C4-2B (cell line): ENCODE data around the gene FOXJ1.

ENCODE experiments used
- H3K27ac ChIP-seq: fragments of 450-650 bp; 2 replicates; pipeline ENCODE4 v1.5.1; 2017
- CTCF ChIP-seq: fragments of 450-650 bp; conservative IDR thresholded peaks from 2 replicates; pipeline ENCODE4 v1.5.1; 2017; ENCODE audit warnings: mild to moderate bottlenecking
- ZFX ChIP-seq: fragments of 450-650 bp; IDR thresholded peaks from 2 replicates; pipeline ENCODE4 v1.6.1; 2017

The FOXJ1 gene

GRCh38 chr17:76134911-76135809, 5.9 kb downstream of the FOXJ1 start:
- no peak overlapping the region for H3K27ac ChIP-seq
- TF ChIP-seq CTCF (no peak), ZFX (no peak)

DNA sequence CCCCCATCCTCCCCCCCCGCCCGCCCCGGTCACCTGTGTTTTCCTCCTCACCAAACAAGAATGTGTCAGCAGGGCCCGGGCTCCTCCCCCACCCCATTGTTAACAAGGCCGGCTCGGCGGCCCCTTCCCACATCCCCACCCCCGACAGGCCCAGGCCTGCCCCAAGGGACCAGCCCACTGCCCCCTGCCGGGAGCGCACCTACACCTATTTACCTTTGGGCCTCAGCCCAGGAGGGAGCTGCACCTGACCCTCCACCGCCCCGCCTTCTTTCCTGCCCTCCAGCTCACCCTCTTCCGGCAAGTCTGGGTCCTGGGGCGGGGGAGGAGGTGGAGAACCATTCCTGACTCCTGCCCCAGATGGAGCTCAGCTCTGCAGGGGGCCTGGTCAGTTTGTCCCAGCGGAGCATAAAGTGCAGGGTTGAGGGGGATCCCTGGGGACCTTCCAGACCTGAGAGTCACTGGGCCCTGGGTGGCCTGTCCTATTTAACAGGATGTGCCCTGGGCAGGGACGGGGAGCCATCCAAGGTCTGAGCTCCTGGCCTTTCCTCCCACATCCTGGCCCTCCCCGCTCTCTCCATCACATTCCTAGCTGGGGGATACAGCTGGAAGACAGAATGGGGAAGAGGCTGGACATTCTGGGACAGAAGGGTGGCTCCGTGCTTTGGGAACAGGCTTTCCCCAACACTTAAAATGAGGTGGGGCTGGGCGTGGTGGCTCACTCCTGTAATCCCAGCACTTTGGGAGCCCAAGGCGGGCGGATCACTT, 8.3 kb downstream of the FOXJ1 start:
- no peak for TF ChIP-seq ZFX
- TF ChIP-seq CTCF, result no peak
- H3K27ac ChIP-seq, result peak overlapping the region; percentile 56

- TF ChIP-seq CTCF (no peak), ZFX (no peak)
- H3K27ac ChIP-seq, result peak overlapping the region; percentile 56
These were observed 9.1 kb downstream of the FOXJ1 start for GRCh38 chr17:76131692-76132573.

- no peak for TF ChIP-seq CTCF
- no peak for TF ChIP-seq ZFX
- no peak overlapping the region; the same call in 1 of the 2 replicates for H3K27ac ChIP-seq
These were observed 9.9 kb downstream of the FOXJ1 start for GRCh38 chr17:76131051-76131691.

- TF ChIP-seq ZFX, result no peak
- TF ChIP-seq CTCF, result no peak
- no peak overlapping the region for H3K27ac ChIP-seq
These were observed 10.6 kb downstream of the FOXJ1 start for GRCh38 chr17:76130473-76130872.

- no peak overlapping the region for H3K27ac ChIP-seq
- TF ChIP-seq ZFX, result no peak
- TF ChIP-seq CTCF, result no peak
These were observed 15.1 kb downstream of the FOXJ1 start for GRCh38 chr17:76125922-76126321.
